NCI-H1417 (cell line): Measurements from ENCODE around the gene FAM180B.

ENCODE experiments used
- DNase-seq, 3 experiments: peaks; one replicate each; lab custom pipeline; 2025; lab: John Stamatoyannopoulos, UW

The FAM180B gene

GRCh38 chr11:47569646-47570045 is 16.8 kb upstream of the FAM180B start:
- no peak for DNase-seq

- DNase-seq: no peak
Observed at GRCh38 chr11:47570651-47571356, 15.7 kb upstream of the FAM180B start.

- no peak for DNase-seq
Observed at GRCh38 chr11:47571357-47571729, 15.1 kb upstream of the FAM180B start.

- DNase-seq: no peak
Observed at GRCh38 chr11:47571895-47572294, 14.6 kb upstream of the FAM180B start.

GRCh38 chr11:47572715-47573255 is 13.7 kb upstream of the FAM180B start:
- no peak for DNase-seq

- no peak for DNase-seq
Observed at GRCh38 chr11:47573321-47573720, 13.2 kb upstream of the FAM180B start.

GRCh38 chr11:47577460-47578041 is 8.9 kb upstream of the FAM180B start:
- peak in 1 of 3 experiments; percentile 16 for DNase-seq

GRCh38 chr11:47578524-47579494 is 7.7 kb upstream of the FAM180B start, which contains the start of the genes KBTBD4 and NDUFS3:
KBTBD4 (minus strand) TSS chr11:47578970; CDS start chr11:47578951, 19 bp downstream.
NDUFS3 (plus strand) TSS chr11:47579074; CDS start chr11:47579092, 18 bp downstream.
- peak; percentile 97 for DNase-seq

- DNase-seq: no peak
Observed at GRCh38 chr11:47583844-47584243, 2.6 kb upstream of the FAM180B start.

- DNase-seq: no peak
Observed at GRCh38 chr11:47587039-47587716, 700 bp downstream of the FAM180B start.

- no peak for DNase-seq
Observed at GRCh38 chr11:47587723-47588326, 1.3 kb downstream of the FAM180B start.

- no peak for DNase-seq
Observed at GRCh38 chr11:47589118-47589517, 2.6 kb downstream of the FAM180B start.

- DNase-seq: no peak
Observed at GRCh38 chr11:47589584-47589976, 3.1 kb downstream of the FAM180B start.

- DNase-seq: no peak
Observed at GRCh38 chr11:47589977-47590861, 3.7 kb downstream of the FAM180B start.

- no peak for DNase-seq
Observed at GRCh38 chr11:47591764-47592163, 5.3 kb downstream of the FAM180B start.

GRCh38 chr11:47592251-47592650 is 5.8 kb downstream of the FAM180B start:
- no peak for DNase-seq

- no peak for DNase-seq
Observed at GRCh38 chr11:47592970-47593369, 6.5 kb downstream of the FAM180B start.

- peak in 1 of 3 experiments; percentile 33 for DNase-seq
Observed at GRCh38 chr11:47593492-47593933, 7.0 kb downstream of the FAM180B start.

- DNase-seq: peak in 2 of 3 experiments; percentile 27 to 56
Observed at GRCh38 chr11:47593934-47594855, 7.7 kb downstream of the FAM180B start, which contains the start of gene C1QTNF4. C1QTNF4 (minus strand) TSS chr11:47594411; CDS start chr11:47590810, 3,601 bp downstream.
